GM12878 (cell line): Measurements from ENCODE around the gene SHD.

Source experiments
- BACH1 ChIP-seq: fragments of 450-650 bp; IDR thresholded peaks from 2 replicates; pipeline ENCODE4 v1.6.1; 2017; ENCODE audit warnings: mild to moderate bottlenecking, borderline replicate concordance
- CHD1 ChIP-seq: IDR thresholded peaks from 2 replicates; pipeline ENCODE4 v1.6.1; 2012; ENCODE audit warnings: low read depth, low read length, improper control_type of control experiment
- CREM ChIP-seq: IDR thresholded peaks from 2 replicates; pipeline ENCODE4 v1.6.1; 2014; ENCODE audit warnings: antibody characterized with exemption, low read depth
- CTCF ChIP-seq, 3 experiments: IDR thresholded peaks in 2 of 3; conservative IDR thresholded peaks in 1 of 3; 2 replicates each; pipeline ENCODE4 v1.5.1; 2011; ENCODE audit warnings: low read depth in 3 of 3, low read length in 3 of 3, mild to moderate bottlenecking in 3 of 3, control low read depth in 2 of 3, moderate library complexity in 2 of 3, inconsistent platforms in 1 of 3, mixed read lengths in 1 of 3; ENCODE audit not compliant: control insufficient read depth in 2 of 3, insufficient read depth in 1 of 3; ENCODE audit errors: extremely low read depth in 1 of 3
- EZH2 ChIP-seq: IDR thresholded peaks from 2 replicates; pipeline ENCODE4 v1.6.1; 2012; ENCODE audit warnings: low read depth, mild to moderate bottlenecking, control low read depth, inconsistent platforms, low read length, borderline replicate concordance; ENCODE audit not compliant: control insufficient read depth
- HDAC2 ChIP-seq: fragments of 200-600 bp; sonication (generic); IDR thresholded peaks from 2 replicates; pipeline ENCODE4 v1.6.1; 2017
- POLR2A ChIP-seq: IDR thresholded peaks from 2 replicates; pipeline ENCODE4 v1.6.1; 2011; ENCODE audit warnings: low read depth, mild to moderate bottlenecking, low read length
- SP1 ChIP-seq: IDR thresholded peaks from one replicate; pipeline ENCODE4 v1.6.1; 2011; ENCODE audit warnings: low read depth, low read length
- SPI1 ChIP-seq: IDR thresholded peaks from 2 replicates; pipeline ENCODE4 v1.6.1; 2011; ENCODE audit warnings: low read depth, mild to moderate bottlenecking, low read length, moderate library complexity, borderline replicate concordance; ENCODE audit not compliant: insufficient read depth
- TAF1 ChIP-seq: IDR thresholded peaks from 2 replicates; pipeline ENCODE4 v1.6.1; 2011; ENCODE audit warnings: mild to moderate bottlenecking, low read depth, low read length, borderline replicate concordance
- USF2 ChIP-seq: IDR thresholded peaks from 2 replicates; pipeline ENCODE4 v1.6.1; 2011; ENCODE audit warnings: low read depth, low read length, improper control_type of control experiment, borderline replicate concordance
- ZNF274 ChIP-seq: IDR thresholded peaks from one replicate; pipeline ENCODE4 v1.8.0; 2011; ENCODE audit not compliant: insufficient read length, insufficient read depth

GRCh38 chr19:4316956-4317355 lies 37.9 kb downstream of the SHD start:
- no peak for TF ChIP-seq CTCF (IDR thresholded peaks at IDR 0.05 in 2 of 3, conservative IDR thresholded peaks at IDR 0.05 in 1 of 3; ENCODE audit: control insufficient read depth in 2 of 3, extremely low read depth in 1 of 3, insufficient read depth in 1 of 3, low read depth in 3 of 3, low read length in 3 of 3)
- TF ChIP-seq CHD1 = no peak
- no peak for TF ChIP-seq HDAC2
- TF ChIP-seq TAF1 = no peak
- no peak for TF ChIP-seq ZNF274
- no peak for TF ChIP-seq USF2
- TF ChIP-seq EZH2 = no peak
- no peak for TF ChIP-seq CREM
- no peak for TF ChIP-seq POLR2A
- no peak for TF ChIP-seq BACH1
- TF ChIP-seq SPI1 = no peak
- no peak for TF ChIP-seq SP1
